ENCODE data around the gene CLNS1A.
"Not testable (repeated sequence)": the region's sequence is repeated elsewhere in the genome, so short reads cannot be mapped to it uniquely, and the experiment has no call there.

CLNS1A gene

GRCh38 chr11:77617892-77618291 lies 19.7 kb downstream of the CLNS1A start:
- DNase-seq (ENCODE audit: low spot score) = no peak

GRCh38 chr11:77611921-77612320 lies 25.7 kb downstream of the CLNS1A start:
- no peak for DNase-seq (ENCODE audit: low spot score)

- DNase-seq (ENCODE audit: low spot score) = no peak
Observed at GRCh38 chr11:77609234-77609633, 28.4 kb downstream of the CLNS1A start.

DNA sequence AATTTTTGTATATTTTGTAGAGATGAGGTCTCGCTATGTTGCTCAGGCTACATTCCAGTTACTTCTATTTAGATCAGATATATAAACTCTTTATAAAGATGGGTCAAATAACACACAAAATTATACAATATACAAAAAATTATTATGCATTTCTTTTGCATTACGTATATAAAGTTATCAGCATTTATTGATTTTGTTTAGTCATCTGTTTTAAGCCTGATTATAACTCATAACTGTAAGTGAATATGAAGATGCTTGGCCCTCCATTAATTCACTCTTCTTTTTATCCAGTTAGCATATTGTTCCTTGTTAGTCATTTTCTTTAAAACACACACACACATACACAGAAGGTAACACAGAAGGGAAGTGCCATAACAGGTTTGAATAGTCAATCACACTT lies 33.3 kb downstream of the CLNS1A start:
- DNase-seq (ENCODE audit: low spot score) = no peak

DNA sequence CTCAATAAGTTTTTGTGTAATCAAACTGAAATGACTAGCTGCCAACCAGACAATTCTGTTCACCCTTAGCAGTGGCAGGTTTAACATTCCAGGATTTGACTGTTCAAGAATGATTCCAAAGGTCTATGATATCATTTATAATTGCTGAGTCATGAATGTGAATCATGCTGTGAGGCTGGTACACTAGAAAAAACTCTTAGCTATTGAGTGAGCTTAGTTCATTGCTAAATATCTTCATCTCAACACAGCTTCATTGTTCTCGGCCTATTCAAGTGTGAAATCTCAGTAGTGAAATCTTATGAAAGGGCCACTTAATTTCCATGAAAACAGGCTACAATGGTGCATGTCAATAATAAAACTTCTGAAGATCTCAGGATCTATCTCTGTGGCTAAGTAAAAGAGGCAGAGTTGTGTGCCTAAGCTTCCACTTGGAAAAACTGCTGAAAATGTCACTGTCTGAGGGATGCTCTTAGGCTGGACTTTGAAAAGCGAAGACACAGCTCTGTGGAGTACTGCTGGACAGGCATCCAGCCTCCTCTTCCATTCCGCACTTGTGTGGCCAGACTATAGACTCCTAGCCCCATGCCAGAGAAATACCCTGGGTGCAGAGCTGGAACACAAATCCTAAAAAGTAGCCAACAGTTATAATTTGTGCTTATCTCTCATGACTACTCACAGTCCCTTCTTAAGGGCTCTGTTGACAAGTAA lies 35.1 kb downstream of the CLNS1A start:
- DNase-seq (ENCODE audit: low spot score) = peak; percentile 34

DNA sequence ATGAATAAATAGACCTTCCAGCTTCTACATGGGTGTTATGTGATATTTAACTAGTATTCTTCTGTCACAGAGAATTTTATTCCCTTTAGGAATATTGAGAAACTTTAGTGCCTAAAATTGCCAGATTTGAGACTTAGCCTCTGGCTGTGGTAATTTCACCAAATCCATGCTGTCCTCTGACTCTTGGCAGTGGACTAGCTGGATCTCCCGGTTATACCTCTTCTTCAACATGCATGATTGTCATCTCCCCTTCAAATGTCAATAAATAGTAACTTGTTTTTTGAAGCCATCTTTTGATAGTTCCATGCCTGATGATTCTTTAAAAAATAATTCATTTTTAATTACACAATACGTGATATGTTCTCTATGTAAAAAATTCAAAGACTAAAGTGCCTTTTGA lies 39.4 kb downstream of the CLNS1A start:
- no peak for DNase-seq (ENCODE audit: low spot score)

DNA sequence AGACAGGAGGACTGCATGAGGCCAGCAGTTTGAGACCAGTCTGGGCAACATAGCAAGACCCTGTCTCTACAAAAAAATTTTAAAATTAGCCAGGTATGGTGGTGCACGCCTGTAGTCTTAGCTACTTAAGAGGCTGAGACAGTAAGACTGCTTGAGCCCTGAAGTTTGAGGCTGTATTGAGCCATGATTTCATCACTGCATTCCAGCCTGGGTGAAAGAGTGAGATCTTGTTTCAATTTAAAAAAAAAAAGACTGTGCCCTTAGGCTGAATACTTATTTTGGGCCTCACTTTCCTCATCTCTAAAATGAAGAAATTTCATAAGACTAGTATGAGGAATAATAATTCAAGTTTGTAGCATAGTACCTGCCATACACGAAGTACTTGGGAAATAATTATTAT lies 41.0 kb downstream of the CLNS1A start:
- DNase-seq (ENCODE audit: low spot score) = no peak

- no peak for DNase-seq (ENCODE audit: low spot score)
Observed at GRCh38 chr11:77593883-77594282, 43.7 kb downstream of the CLNS1A start.

DNA sequence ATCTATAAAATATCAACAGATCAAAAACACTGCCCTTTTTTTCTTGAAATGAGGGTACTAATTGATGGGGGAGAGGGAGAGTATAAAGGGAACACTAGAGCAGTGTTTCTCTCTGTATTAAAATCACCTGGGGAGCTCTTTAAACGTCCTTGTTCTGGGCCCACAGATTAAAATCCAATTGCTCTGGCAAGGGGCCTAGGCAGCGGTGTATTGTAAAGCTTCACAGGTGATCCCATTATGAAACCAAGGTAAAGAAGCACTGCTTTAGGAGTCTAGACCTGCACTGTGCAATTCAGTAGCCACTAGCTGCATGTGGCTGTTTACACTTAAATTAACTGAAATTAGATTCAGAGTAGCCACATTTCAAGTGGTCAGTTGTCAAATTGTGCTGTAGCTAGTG lies 44.9 kb downstream of the CLNS1A start:
- DNase-seq (ENCODE audit: low spot score) = no peak

- DNase-seq (ENCODE audit: low spot score) = peak; percentile 66
Observed at GRCh38 chr11:77590194-77590782, 47.3 kb downstream of the CLNS1A start.

DNA sequence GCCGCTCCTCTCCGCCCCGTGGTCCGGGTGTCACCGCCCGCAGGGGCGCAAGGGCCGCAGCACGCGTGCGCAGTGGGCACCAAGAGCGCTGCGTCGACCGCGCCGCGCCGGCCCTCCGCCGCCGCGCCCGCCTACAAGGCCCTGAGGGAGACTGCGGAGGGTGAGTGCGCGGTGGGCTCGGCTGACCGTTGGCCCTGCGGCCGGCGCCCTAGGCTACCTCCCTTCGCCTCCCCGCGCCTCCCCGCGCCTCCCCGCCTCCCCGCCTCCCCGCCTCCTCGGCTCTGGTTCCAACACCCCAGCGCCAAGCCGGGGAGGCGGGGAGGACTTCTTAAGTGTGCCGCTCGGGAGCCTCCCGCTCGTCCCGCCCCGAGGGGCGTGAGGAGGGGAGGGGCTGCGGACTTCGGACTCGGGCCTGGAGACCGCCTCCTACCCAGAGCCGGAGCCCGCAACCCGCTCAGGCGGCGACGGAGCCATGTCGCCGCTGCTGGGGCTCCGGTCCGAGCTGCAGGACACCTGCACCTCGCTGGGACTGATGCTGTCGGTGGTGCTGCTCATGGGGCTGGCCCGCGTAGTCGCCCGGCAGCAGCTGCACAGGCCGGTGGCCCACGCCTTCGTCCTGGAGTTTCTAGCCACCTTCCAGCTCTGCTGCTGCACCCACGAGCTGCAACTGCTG lies 47.9 kb downstream of the CLNS1A start, which contains the start of gene AQP11:
TSS of gene AQP11 (plus strand) at position 433 of the 673 bp plus-strand sequence. CDS start at position 473, 40 bp downstream.
- peak; percentile 86 for DNase-seq (ENCODE audit: low spot score)

DNA sequence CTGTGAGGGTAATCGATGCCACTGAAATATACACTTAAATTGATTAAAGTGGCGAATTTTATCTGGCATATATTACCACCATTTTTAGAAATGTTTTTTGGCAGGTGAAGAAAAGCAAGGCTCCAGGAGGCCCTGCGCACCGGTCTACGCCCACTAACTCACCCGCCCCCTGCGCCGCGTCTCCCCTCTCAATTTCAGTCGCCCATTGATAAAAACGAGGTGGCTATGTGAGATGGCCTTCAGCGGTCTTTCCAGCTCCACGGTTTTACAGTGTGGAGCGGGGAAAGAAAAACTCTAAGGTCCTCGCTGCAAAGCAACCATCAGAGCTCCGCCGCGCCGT lies 48.4 kb downstream of the CLNS1A start:
- DNase-seq (ENCODE audit: low spot score) = no peak

DNA sequence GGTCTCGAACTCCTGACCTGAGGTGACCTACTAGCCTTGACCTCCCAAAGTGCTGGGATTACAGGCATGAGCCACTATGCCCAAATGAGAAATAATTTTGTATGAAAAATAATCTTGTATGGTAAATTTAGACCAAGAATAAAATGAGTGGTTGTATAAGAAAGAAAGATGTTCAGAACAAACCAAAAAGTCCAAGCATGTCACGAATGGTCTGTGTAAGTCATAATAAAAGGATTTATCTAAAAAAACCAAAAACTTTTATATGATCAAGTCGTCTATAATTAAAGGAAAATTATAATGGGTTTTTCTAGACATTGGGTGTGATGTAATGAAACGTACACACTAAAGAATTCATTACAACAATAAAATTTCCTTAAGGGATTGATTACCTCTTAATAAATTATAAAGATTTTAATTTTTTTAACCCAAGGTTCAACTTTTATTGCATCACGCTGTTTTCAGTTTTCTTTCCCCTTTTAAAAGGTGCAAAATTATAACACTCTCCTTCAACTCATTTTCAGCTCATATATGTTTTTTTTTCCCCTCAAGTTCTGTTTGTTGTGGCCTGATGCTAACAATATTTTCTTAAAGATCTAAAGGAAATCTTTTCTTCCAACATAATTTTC lies 56.8 kb downstream of the CLNS1A start:
- no peak for DNase-seq (ENCODE audit: low spot score)

DNA sequence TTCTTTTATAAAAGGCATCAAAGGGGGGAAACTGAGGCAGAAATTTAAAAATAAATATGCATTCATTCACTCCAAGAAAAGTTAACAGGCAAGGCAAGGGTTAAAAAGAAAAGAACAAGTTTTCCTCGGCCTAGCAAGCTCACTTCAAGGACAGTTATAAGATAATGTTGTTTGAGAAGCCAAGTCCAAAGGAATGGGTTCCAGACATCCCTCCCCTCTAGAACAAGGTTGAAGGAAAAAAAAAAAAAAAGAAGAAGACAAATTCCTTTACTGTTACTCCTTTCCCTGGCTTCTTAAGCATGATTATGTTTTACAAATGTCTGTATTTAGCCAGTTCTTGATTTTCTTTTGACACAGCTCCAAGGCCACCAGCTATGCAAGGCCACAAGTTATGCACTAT lies 62.2 kb downstream of the CLNS1A start:
- DNase-seq (ENCODE audit: low spot score) = not testable (repeated sequence)

DNA sequence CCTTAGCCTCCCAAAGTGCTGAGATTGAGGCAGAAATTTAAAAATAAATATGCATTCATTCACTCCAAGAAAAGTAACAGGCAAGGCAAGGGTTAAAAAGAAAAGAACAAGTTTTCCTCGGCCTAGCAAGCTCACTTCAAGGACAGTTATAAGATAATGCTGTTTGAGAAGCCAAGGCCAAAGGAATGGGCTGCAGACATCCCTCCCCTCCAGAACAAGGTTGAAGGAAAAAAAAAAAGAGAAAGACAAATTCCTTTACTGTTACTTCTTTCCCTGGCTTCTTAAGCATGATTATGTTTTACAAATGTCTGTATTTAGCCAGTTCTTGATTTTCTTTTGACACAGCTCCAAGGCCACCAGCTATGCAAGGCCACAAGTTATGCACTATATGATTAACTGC lies 66.7 kb downstream of the CLNS1A start:
- DNase-seq (ENCODE audit: low spot score) = not testable (repeated sequence)

- no peak for DNase-seq (ENCODE audit: low spot score)
Observed at GRCh38 chr11:77569676-77570070, 67.9 kb downstream of the CLNS1A start.

- no peak for DNase-seq (ENCODE audit: low spot score)
Observed at GRCh38 chr11:77568916-77569675, 68.5 kb downstream of the CLNS1A start.

DNA sequence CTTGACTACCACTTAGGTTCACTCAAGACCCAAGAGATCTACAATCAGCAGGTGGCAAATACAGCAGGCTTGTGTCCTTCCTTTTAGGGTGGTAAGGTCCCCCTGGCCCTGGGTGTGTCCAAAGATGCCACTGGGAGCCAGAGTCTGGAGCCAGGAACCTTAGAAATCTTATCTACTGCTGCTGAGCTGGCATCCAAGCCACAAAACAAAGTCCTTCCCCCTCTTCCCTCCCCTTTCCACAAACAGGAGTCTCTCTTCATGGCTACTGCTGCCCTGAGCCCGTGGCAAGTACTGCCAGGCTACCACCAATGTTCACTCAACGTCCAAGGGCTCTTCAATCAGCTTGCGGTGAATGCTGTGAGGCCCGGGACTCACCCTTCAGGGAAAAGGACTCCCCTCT lies 69.3 kb downstream of the CLNS1A start:
- DNase-seq (ENCODE audit: low spot score) = no peak

Measured in Ammon's horn (tissue), 1 donor.